Nephron progenitor cell (in vitro differentiated cells): Measurements from ENCODE around the gene RUNX1.

Source experiments
- DNase-seq: peaks from one replicate; pipeline ENCODE4 v3.0.0; 2021
- H3K27ac Mint-ChIP-seq: 2 replicates; pipeline ENCODE4 v1.8.0; 2021; ENCODE audit warnings: mild to moderate bottlenecking, moderate library complexity, mixed read lengths
- H3K27me3 Mint-ChIP-seq: 2 replicates; pipeline ENCODE4 v1.8.0; 2021; ENCODE audit warnings: mild to moderate bottlenecking, low read depth, mixed read lengths; ENCODE audit not compliant: poor library complexity
- H3K36me3 Mint-ChIP-seq: 2 replicates; pipeline ENCODE4 v1.8.0; 2021; ENCODE audit warnings: low read depth, mixed read lengths
- H3K4me1 Mint-ChIP-seq: 2 replicates; pipeline ENCODE4 v1.8.0; 2021; ENCODE audit warnings: mixed read lengths
- H3K4me3 Mint-ChIP-seq: 2 replicates; pipeline ENCODE4 v1.8.0; 2021; ENCODE audit warnings: mild to moderate bottlenecking, moderate library complexity, mixed read lengths
- H3K9me3 Mint-ChIP-seq: 2 replicates; pipeline ENCODE4 v1.8.0; 2021; ENCODE audit warnings: mild to moderate bottlenecking, moderate library complexity, mixed read lengths
- TF ChIP-seq, protein P1 (sequence below): fragments of 200-600 bp; sonication (generic); IDR thresholded peaks from 2 replicates; pipeline ENCODE4 v1.5.0; 2021; ENCODE audit warnings: antibody characterized with exemption

The RUNX1 gene

DNA sequence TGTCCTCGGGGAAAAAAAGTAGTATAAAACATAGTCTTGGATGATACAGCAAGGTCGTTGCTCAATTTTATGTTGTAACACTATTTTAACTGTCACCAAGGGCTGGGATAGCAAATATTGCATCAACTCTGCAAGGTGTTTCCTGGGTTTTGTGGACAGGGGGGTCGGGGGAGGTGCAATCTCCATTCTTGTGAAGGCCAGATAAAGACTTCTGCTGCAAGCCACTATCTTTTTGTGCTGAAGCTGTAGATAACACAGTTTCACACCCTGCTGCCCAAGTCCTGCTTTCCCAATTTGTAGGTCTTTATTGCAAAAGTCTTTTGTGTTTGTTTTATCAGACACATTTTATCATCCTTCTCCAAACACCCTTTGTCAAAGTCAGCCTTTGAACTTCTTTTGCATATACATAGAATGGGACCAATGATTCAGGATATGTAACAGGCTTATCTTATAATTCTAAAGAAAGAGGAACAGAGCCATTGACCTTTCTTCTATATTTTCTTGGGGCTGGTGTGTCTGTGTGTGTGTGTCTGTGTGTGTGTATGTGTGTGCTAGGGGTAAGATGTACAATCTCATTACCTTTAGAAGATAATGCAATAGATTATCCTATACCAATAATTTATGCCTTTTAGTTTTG is 140.6 kb downstream of the RUNX1 start:
- Mint-ChIP-seq H3K36me3 (no peaks in the 10 kb centered on the region), H3K9me3 (no peaks in the 10 kb centered on the region), H3K27me3 (peaks cover 14% of the 10 kb centered on the region), H3K4me1 (no peaks in the 10 kb centered on the region), H3K4me3 (no peak overlapping the region), H3K27ac (no peak overlapping the region)
- DNase-seq = no peak
- TF ChIP-seq, protein P1, sequence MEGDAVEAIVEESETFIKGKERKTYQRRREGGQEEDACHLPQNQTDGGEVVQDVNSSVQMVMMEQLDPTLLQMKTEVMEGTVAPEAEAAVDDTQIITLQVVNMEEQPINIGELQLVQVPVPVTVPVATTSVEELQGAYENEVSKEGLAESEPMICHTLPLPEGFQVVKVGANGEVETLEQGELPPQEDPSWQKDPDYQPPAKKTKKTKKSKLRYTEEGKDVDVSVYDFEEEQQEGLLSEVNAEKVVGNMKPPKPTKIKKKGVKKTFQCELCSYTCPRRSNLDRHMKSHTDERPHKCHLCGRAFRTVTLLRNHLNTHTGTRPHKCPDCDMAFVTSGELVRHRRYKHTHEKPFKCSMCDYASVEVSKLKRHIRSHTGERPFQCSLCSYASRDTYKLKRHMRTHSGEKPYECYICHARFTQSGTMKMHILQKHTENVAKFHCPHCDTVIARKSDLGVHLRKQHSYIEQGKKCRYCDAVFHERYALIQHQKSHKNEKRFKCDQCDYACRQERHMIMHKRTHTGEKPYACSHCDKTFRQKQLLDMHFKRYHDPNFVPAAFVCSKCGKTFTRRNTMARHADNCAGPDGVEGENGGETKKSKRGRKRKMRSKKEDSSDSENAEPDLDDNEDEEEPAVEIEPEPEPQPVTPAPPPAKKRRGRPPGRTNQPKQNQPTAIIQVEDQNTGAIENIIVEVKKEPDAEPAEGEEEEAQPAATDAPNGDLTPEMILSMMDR = no peak

DNA sequence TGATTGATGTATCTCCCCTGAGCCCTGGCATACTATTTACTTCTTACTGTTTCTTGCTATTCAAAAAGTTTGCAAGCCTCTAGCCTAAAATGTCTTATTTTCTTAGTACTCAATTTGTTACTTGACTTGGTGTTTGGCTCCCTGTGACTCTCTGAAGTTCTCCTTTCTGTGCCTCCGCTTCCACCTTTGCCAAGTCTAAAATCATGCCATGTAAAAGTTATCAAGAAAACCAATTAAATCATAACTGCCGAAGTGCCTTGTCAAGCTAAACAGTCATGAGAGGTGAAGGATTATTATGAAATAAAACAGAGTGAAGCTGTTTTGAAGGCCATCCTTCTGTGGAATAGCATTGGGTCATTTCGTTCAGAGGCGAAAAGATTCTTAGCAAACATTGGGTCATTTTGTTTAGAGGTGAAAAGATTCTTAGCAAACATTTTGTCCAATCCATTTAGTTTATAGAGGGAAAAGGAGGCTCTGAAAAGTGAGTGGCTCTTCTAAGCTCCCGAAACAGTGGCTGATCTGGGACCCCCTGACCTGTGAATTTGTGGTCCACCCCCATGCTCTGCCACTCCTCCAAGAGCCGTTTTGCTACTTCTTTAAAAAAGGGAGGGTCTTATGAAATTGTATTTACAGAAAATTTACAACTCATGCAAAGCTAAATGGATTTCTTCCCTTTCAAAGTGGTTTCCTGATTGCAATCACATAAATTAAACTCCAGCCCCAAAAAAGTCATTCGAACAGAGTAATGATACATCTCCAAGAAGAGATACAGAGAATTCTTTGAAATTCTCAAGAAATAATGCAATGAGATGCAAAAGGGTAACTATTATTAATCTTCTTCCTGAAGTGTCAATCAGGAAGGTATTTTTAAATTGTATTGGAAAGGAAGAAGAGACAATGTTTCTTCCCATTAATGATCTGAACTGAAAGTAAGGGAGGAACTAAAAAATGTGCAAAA is 141.4 kb downstream of the RUNX1 start:
- H3K27me3 Mint-ChIP-seq = peaks cover 11% of the 10 kb centered on the region
- TF ChIP-seq, protein P1 = no peak

DNA sequence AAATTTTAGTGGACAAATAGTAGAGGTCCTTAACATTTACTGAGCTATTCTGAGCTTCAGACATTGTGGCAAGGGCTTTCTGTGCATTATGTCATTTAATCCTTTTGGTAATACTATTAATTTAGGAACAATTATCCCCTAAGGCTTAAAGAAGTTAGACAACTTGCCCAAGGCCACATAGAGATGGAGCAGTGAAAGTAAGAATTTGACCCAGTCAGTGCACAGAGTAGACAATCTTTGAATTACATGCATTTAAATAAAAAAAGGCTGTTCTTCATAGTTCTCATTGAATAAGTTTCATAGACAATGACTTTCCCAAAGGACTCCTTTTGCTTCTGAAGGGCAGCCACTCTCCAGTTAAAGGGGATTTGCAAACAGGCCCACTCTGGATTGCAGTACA is 142.7 kb downstream of the RUNX1 start:
- peaks cover 4% of the 10 kb centered on the region for H3K27me3 Mint-ChIP-seq
- DNase-seq = no peak
- TF ChIP-seq, protein P1 = no peak
- H3K4me1 Mint-ChIP-seq = no peaks in the 10 kb centered on the region
- no peaks in the 10 kb centered on the region for H3K36me3 Mint-ChIP-seq
- H3K9me3 Mint-ChIP-seq = no peaks in the 10 kb centered on the region
- no peak overlapping the region for H3K27ac Mint-ChIP-seq
- no peak overlapping the region for H3K4me3 Mint-ChIP-seq

More for the DNA sequence above, 141.4 kb downstream of the RUNX1 start:
- Mint-ChIP-seq H3K36me3 (no peaks in the 10 kb centered on the region), H3K4me1 (no peaks in the 10 kb centered on the region), H3K9me3 (no peaks in the 10 kb centered on the region), H3K27ac (no peak overlapping the region), H3K4me3 (no peak overlapping the region)
- DNase-seq = no peak

DNA sequence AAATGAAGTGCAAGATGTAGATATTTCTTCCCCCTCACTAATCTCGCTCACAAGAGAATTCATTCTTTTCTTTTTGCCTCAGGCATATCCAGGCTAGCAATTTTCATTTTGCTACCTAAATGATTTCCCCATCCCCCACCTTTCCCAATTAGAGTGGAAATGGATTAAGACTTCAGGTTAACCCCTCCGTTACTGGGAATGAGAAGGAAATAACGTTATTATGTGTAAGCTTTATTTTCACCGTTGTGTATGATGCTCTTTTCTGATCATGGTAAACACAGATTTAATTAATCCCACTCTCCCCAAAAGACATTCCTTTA is 143.9 kb downstream of the RUNX1 start:
- H3K9me3 Mint-ChIP-seq = no peaks in the 10 kb centered on the region
- no peaks in the 10 kb centered on the region for H3K27me3 Mint-ChIP-seq
- H3K36me3 Mint-ChIP-seq = no peaks in the 10 kb centered on the region
- H3K4me1 Mint-ChIP-seq = no peaks in the 10 kb centered on the region
- TF ChIP-seq, protein P1 = no peak
- H3K4me3 Mint-ChIP-seq = no peak overlapping the region
- no peak overlapping the region for H3K27ac Mint-ChIP-seq
- no peak for DNase-seq

DNA sequence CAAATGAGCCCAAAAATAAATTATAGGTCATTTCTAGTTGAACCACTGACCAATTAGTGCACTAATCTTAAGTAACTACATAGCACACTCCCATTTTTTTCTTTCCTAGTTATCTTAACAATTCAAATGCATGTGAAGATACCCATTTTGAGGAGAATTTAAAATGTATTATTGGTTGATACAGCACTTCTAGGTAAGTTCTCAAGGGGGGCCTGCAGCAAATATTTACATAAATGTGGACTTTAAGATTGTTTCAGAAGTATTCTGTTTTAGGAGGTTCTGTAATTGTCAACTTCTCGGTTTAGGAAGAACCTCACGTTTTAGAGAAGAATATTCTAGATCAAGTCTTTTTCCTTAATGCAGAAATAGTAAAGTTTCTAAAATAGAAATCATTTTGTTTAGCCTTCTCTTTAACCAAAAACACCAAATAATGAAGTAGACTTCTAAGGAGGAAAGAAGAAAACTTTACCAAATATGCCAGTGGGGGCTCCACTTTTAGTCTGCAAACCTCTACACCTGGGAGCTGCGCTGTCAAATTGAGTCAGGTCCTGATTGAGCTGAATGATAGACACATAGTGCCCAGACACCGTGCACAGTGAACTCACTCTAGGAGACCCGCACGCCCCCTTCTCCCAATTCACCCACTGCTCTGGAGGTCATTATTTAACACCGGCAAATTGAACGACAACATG is 144.4 kb downstream of the RUNX1 start:
- no peaks in the 10 kb centered on the region for H3K27me3 Mint-ChIP-seq
- no peaks in the 10 kb centered on the region for H3K9me3 Mint-ChIP-seq
- no peak for DNase-seq

More for the DNA sequence above, 144.4 kb downstream of the RUNX1 start:
- no peak overlapping the region for H3K27ac Mint-ChIP-seq
- TF ChIP-seq, protein P1 = no peak
- H3K4me1 Mint-ChIP-seq = no peaks in the 10 kb centered on the region
- no peaks in the 10 kb centered on the region for H3K36me3 Mint-ChIP-seq
- H3K4me3 Mint-ChIP-seq = no peak overlapping the region
